OCI-LY3 (cell line): ENCODE results near the gene NDRG2.

Experiments used
- H2AFZ ChIP-seq: fragments of 200-600, 300-600 bp; shearing (Covaris generic); 2 replicates; pipeline ENCODE4 v1.6.0; 2014; ENCODE audit warnings: antibody characterized with exemption, low read depth, low read length
- H3K27ac ChIP-seq: fragments of 200-600, 300-600 bp; sonication (generic); 2 replicates; pipeline ENCODE4 v1.5.1; 2014; ENCODE audit warnings: mild to moderate bottlenecking, low read length, moderate library complexity, mixed read lengths
- H3K27me3 ChIP-seq: fragments of 200-600, 300-600 bp; sonication (generic); 2 replicates; pipeline ENCODE4 v1.6.1; 2014; ENCODE audit warnings: low read depth, low read length, mixed read lengths
- H3K36me3 ChIP-seq: fragments of 200-600, 300-600 bp; sonication (generic); replicated peaks from 2 replicates; pipeline ENCODE3; 2014; ENCODE audit warnings: low read depth, low read length, mixed read lengths
- H3K4me1 ChIP-seq: fragments of 300-600, 200-600 bp; sonication (generic); 2 replicates; pipeline ENCODE4 v1.6.1; 2014; ENCODE audit warnings: low read length, mixed read lengths
- H3K4me2 ChIP-seq: fragments of 200-600, 300-600 bp; sonication (generic); 2 replicates; pipeline ENCODE4 v1.6.1; 2014; ENCODE audit warnings: low read length, mixed read lengths
- H3K4me3 ChIP-seq: fragments of 300-600, 200-600 bp; sonication (generic); 2 replicates; pipeline ENCODE4 v1.5.1; 2014; ENCODE audit warnings: antibody characterized with exemption, mild to moderate bottlenecking, low read length, moderate library complexity
- H3K79me2 ChIP-seq: fragments of 300-600, 200-600 bp; shearing (Covaris generic); 2 replicates; pipeline ENCODE4 v1.6.1; 2014; ENCODE audit warnings: mild to moderate bottlenecking, low read length, mixed read lengths
- H3K9ac ChIP-seq: fragments of 300-600, 200-600 bp; shearing (Covaris generic); 2 replicates; pipeline ENCODE4 v1.6.0; 2014; ENCODE audit warnings: mild to moderate bottlenecking, low read length, moderate library complexity
- H3K9me3 ChIP-seq: fragments of 200-600, 300-600 bp; shearing (Covaris generic); 2 replicates; pipeline ENCODE4 v1.6.1; 2014; ENCODE audit warnings: low read length, mixed read lengths; ENCODE audit not compliant: insufficient read depth
- H4K20me1 ChIP-seq: fragments of 200-600, 300-600 bp; sonication (generic); 2 replicates; pipeline ENCODE4 v1.6.1; 2016; ENCODE audit warnings: low read length, mixed read lengths; ENCODE audit not compliant: insufficient read depth
- CTCF ChIP-seq: fragments of 200-600, 300-600 bp; sonication (generic); IDR thresholded peaks from 2 replicates; pipeline ENCODE4 v1.5.1; 2014; ENCODE audit warnings: antibody characterized with exemption, low read length, low read depth
- EZH2phosphoT487 ChIP-seq: fragments of 200-600 bp; shearing (Covaris generic); IDR thresholded peaks from 2 replicates; pipeline ENCODE4 v1.6.1; 2018; ENCODE audit warnings: antibody characterized with exemption, mixed run types, low read depth

The NDRG2 gene

GRCh38 chr14:21069388-21070082, 44.7 kb upstream of the NDRG2 start:
- Histone ChIP-seq H3K27ac (no peak overlapping the region), H3K36me3 (no peaks in the 10 kb centered on the region), H3K9ac (peak overlapping the region; percentile 89), H3K79me2 (no peaks in the 10 kb centered on the region), H4K20me1 (no peaks in the 10 kb centered on the region), H2AFZ (peak overlapping the region; percentile 73), H3K9me3 (no peaks in the 10 kb centered on the region), H3K4me1 (peaks cover 38% of the 10 kb centered on the region), H3K27me3 (peaks cover 41% of the 10 kb centered on the region), H3K4me2 (peak overlapping the region; percentile 93), H3K4me3 (peak overlapping the region; percentile 84)
- TF ChIP-seq CTCF = no peak
- TF ChIP-seq EZH2phosphoT487 = no peak

- Histone ChIP-seq H3K4me2 (peak overlapping the region; percentile 93), H3K4me1 (peaks cover 38% of the 10 kb centered on the region), H3K79me2 (no peaks in the 10 kb centered on the region), H3K9me3 (no peaks in the 10 kb centered on the region), H3K27ac (no peak overlapping the region), H3K27me3 (peaks cover 47% of the 10 kb centered on the region), H3K36me3 (no peaks in the 10 kb centered on the region), H2AFZ (no peak overlapping the region), H3K4me3 (peak overlapping the region; percentile 84), H4K20me1 (no peaks in the 10 kb centered on the region), H3K9ac (peak overlapping the region; percentile 89; the same call in 1 of the 2 replicates)
- no peak for TF ChIP-seq EZH2phosphoT487
- TF ChIP-seq CTCF = peak; percentile 76
Observed at GRCh38 chr14:21068521-21069387, 43.9 kb upstream of the NDRG2 start.

- no peak overlapping the region for H3K4me3 ChIP-seq
- H3K36me3 ChIP-seq = no peaks in the 10 kb centered on the region
- H3K4me2 ChIP-seq = peak overlapping the region; percentile 22; the same call in 1 of the 2 replicates
- H3K9ac ChIP-seq = no peak overlapping the region
- no peaks in the 10 kb centered on the region for H3K9me3 ChIP-seq
- H2AFZ ChIP-seq = no peak overlapping the region
- peak; percentile 68 for TF ChIP-seq CTCF
- TF ChIP-seq EZH2phosphoT487 = no peak
- peaks cover 30% of the 10 kb centered on the region for H3K4me1 ChIP-seq
- H4K20me1 ChIP-seq = no peaks in the 10 kb centered on the region
- no peaks in the 10 kb centered on the region for H3K79me2 ChIP-seq
- peaks cover 64% of the 10 kb centered on the region for H3K27me3 ChIP-seq
- H3K27ac ChIP-seq = no peak overlapping the region
Observed at GRCh38 chr14:21066882-21067502, 42.1 kb upstream of the NDRG2 start.

- Histone ChIP-seq H3K4me2 (no peak overlapping the region), H3K9ac (no peak overlapping the region), H3K27me3 (peaks cover 72% of the 10 kb centered on the region), H2AFZ (no peak overlapping the region), H3K79me2 (no peaks in the 10 kb centered on the region), H4K20me1 (no peaks in the 10 kb centered on the region), H3K9me3 (no peaks in the 10 kb centered on the region), H3K4me3 (no peak overlapping the region), H3K27ac (no peak overlapping the region), H3K36me3 (no peaks in the 10 kb centered on the region), H3K4me1 (peaks cover 13% of the 10 kb centered on the region)
- TF ChIP-seq EZH2phosphoT487 (no peak), CTCF (no peak)
Observed at GRCh38 chr14:21063479-21063878, 38.6 kb upstream of the NDRG2 start.
